GM12874 (cell line): ENCODE results near the gene UBAP2.

Source experiments
- CTCF ChIP-seq: IDR thresholded peaks from 2 replicates; pipeline ENCODE4 v1.5.1; 2011; ENCODE audit warnings: low read depth, mild to moderate bottlenecking, control low read depth, low read length, moderate library complexity; ENCODE audit not compliant: insufficient read depth

UBAP2 gene, protein sequence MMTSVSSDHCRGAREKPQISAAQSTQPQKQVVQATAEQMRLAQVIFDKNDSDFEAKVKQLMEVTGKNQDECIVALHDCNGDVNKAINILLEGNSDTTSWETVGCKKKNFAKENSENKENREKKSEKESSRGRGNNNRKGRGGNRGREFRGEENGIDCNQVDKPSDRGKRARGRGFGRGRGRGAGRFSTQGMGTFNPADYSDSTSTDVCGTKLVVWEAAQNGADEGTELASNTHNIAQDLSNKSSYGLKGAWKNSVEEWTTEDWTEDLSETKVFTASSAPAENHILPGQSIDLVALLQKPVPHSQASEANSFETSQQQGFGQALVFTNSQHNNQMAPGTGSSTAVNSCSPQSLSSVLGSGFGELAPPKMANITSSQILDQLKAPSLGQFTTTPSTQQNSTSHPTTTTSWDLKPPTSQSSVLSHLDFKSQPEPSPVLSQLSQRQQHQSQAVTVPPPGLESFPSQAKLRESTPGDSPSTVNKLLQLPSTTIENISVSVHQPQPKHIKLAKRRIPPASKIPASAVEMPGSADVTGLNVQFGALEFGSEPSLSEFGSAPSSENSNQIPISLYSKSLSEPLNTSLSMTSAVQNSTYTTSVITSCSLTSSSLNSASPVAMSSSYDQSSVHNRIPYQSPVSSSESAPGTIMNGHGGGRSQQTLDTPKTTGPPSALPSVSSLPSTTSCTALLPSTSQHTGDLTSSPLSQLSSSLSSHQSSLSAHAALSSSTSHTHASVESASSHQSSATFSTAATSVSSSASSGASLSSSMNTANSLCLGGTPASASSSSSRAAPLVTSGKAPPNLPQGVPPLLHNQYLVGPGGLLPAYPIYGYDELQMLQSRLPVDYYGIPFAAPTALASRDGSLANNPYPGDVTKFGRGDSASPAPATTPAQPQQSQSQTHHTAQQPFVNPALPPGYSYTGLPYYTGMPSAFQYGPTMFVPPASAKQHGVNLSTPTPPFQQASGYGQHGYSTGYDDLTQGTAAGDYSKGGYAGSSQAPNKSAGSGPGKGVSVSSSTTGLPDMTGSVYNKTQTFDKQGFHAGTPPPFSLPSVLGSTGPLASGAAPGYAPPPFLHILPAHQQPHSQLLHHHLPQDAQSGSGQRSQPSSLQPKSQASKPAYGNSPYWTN

GRCh38 chr9:34048727-34049629 is at the start of gene UBAP2:
TSS of gene UBAP2 (minus strand) at chr9:34048887. CDS start at chr9:34017148, 31,739 bp downstream.
- 0 out of 2 replicates have a peak, but pooled peaks have one; percentile 6 for TF ChIP-seq CTCF

DNA sequence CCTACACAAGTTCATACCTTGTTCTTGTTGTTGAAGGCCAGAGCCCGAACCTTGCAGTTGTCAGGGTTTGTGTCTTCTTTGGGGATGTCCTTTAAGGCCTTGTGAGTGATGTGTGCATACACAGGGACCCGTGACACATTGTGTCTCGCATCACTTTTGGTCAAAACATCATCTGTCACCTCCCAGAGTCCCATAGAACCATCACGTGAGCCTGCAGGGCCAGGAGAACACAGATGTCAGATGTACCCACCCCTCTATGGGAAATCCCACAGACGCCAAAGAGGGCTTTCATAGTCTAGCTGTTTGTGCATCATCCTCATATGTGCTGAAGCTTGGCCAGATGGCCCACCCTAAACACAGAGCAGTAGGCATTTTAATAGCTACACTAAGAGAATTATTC is 49.6 kb upstream of the UBAP2 start:
- TF ChIP-seq CTCF = no peak

DNA sequence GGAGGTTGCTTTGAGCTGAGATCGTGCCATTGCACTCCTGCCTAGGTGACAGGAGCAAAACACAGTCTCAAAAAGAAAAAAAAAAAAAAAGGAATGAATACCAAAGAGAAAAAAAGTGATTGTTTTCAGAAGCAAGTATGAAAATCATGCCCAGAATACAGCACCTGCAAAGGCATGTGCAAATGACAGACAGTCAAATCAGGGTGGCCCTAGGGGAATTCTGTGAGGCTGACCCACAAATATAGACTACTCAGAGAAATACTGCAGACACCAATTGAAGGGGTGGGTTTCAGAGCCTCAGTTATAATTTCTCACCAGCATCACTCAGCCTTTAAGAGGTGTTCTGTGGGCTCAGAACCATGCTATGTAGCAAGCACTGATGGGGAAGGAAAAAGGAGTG is 49.2 kb upstream of the UBAP2 start:
- no peak for TF ChIP-seq CTCF

GRCh38 chr9:34096751-34097150 is 48.1 kb upstream of the UBAP2 start:
- no peak for TF ChIP-seq CTCF

DNA sequence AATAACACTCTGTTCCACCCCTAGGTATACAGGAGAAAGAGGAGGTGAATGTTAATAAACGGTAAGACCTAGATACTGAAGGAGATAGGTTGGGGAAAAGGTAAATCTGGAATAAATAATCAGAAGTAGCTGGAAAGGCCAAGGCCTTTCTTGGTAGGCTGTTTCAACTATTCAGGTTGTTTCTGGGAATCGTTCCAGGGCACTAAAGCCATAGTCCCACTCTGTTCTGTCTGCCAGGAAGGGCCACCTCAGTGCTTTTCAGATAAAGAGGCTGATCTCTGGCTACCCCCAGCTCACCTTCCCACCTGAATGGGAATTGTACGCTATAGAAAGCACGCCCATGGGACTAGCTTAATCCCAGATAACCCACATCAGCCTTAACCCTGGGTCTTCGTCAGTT is 44.9 kb upstream of the UBAP2 start:
- TF ChIP-seq CTCF = no peak

DNA sequence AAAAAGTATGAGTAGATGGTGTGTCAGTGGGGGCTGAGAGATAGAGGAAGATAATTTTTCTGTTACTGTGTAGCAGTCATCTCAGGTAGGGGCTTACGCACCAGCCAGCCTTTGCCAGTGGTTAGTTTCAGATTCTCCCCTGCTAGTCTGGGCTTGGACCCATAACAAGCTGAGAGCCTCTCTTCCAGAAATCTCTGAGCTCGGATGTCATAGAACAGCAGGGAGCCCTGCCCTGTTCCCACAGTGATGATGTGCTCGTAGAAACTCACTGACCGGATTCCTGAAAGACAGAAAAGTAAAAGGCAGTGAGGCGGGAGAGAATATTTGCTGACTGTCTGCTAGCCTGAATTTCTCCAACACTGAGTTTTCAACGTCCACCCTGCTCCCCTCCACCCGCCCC is 40.6 kb upstream of the UBAP2 start:
- no peak for TF ChIP-seq CTCF

GRCh38 chr9:34087370-34087769 is 38.7 kb upstream of the UBAP2 start:
- TF ChIP-seq CTCF = no peak
